HCT116 (cell line): ENCODE measurements around the gene LGI2. TPM values are rescaled to one million over a fixed set of nuclear protein-coding genes. Genes with fewer than 3 reads are reported as not detected.

Experiments
- ATAC-seq: fragments of 200-7000 bp; cut with Tn5 transposase; 2 replicates; pipeline ENCODE4 v1.9.1; 2020; ENCODE audit warnings: mild to moderate bottlenecking, moderate library complexity
- BruUV-seq: library from RNA; stranded (reverse); fragments of 400-500 nt; replicated peaks from 2 replicates; lab custom pipeline; 2021; lab: Mats Ljungman, UMichigan
- CTCF ChIA-PET: fragments of 300-600 bp; sonication (Branson Sonifier 250); formaldehyde crosslinking; loops from one replicate; lab custom pipeline; 2021; ENCODE audit warnings: antibody characterized with exemption; lab: Charles Lee
- POLR2A ChIA-PET: fragments of 300-600, 350-600 bp; sonication (Branson Sonifier 250); formaldehyde crosslinking; loops from one replicate; lab custom pipeline; 2021; ENCODE audit warnings: antibody characterized with exemption; lab: Charles Lee
- RAD21 ChIA-PET, 2 experiments: fragments of 300-600 bp; sonication (Branson Sonifier 250); formaldehyde crosslinking; loops; one replicate each; lab custom pipeline; 2023; ENCODE audit warnings: low total read pairs in 2 of 2; ENCODE audit not compliant: uncharacterized antibody in 2 of 2, unreplicated experiment in 2 of 2, low non-redundant PET in 1 of 2; lab: Charles Lee
- DNase-seq: peaks from one replicate; pipeline ENCODE4 v3.0.0-alpha.2; 2010; ENCODE audit warnings: low read depth, low spot score
- H2AFZ ChIP-seq: fragments of 200-600 bp; shearing (Covaris generic), sonication (generic); 2 replicates; pipeline ENCODE4 v1.6.1; 2017; ENCODE audit warnings: low read depth, mixed run types, mixed read lengths, antibody characterized with exemption, low read length; ENCODE audit not compliant: poor library complexity, severe bottlenecking
- H3K27ac ChIP-seq: 2 replicates; pipeline ENCODE4 v1.5.1; 2012; ENCODE audit warnings: low read depth, low read length
- H3K27me3 ChIP-seq: fragments of 200-600 bp; sonication (generic); 2 replicates; pipeline ENCODE4 v1.6.1; 2016; ENCODE audit warnings: mixed run types, low read length, mixed read lengths; ENCODE audit not compliant: insufficient read depth
- H3K36me3 ChIP-seq, 2 experiments: fragments of 200-500 bp in 1 of 2; fragments of 200-600 bp in 1 of 2; sonication (Bioruptor generic) in 1 of 2; sonication (generic) in 1 of 2; 2 replicates each; pipeline versions ENCODE4 v1.5.1 to v1.6.1; 2014 to 2016; ENCODE audit warnings: low read length in 2 of 2, inconsistent platforms in 1 of 2, mixed read lengths in 1 of 2, mixed run types in 1 of 2; ENCODE audit not compliant: insufficient read depth in 2 of 2, control insufficient read depth in 1 of 2
- H3K4me1 ChIP-seq, 2 experiments: fragments of 200-600 bp in 1 of 2; sonication (generic) in 1 of 2; 2 replicates each; pipeline versions ENCODE4 v1.5.1 to v1.6.1; 2012 to 2017; ENCODE audit warnings: low read length in 2 of 2, inconsistent platforms in 1 of 2, mild to moderate bottlenecking in 1 of 2, mixed read lengths in 1 of 2, mixed run types in 1 of 2, moderate library complexity in 1 of 2; ENCODE audit not compliant: insufficient read depth in 2 of 2, control insufficient read depth in 1 of 2
- H3K4me2 ChIP-seq: fragments of 200-600 bp; sonication (generic); 2 replicates; pipeline ENCODE4 v1.6.1; 2017; ENCODE audit warnings: mixed run types, low read length, mixed read lengths
- H3K4me3 ChIP-seq, 2 experiments: fragments of 200-600 bp in 1 of 2; sonication (generic) in 1 of 2; replicated peaks in 1 of 2; 2 replicates each; pipeline ENCODE4 v1.5.1; 2011 to 2016; ENCODE audit warnings: low read length in 2 of 2, control low read depth in 1 of 2, low read depth in 1 of 2, mild to moderate bottlenecking in 1 of 2, mixed read lengths in 1 of 2, mixed run types in 1 of 2
- H3K79me2 ChIP-seq: fragments of 200-600 bp; sonication (generic); 2 replicates; pipeline ENCODE4 v1.6.1; 2017; ENCODE audit warnings: mild to moderate bottlenecking, mixed run types, low read length, moderate library complexity, mixed read lengths; ENCODE audit not compliant: insufficient read depth
- H3K9ac ChIP-seq: fragments of 200-600 bp; sonication (generic); 2 replicates; pipeline ENCODE4 v1.6.1; 2016; ENCODE audit warnings: low read length, mixed read lengths
- H3K9me2 ChIP-seq: fragments of 200-600 bp; sonication (generic), shearing (Covaris generic); 2 replicates; pipeline ENCODE4 v1.6.1; 2017; ENCODE audit warnings: mixed run types, mild to moderate bottlenecking, moderate library complexity; ENCODE audit not compliant: insufficient read depth
- H3K9me3 ChIP-seq, 2 experiments: fragments of 200-500 bp in 1 of 2; fragments of 200-600 bp in 1 of 2; sonication (Bioruptor generic) in 1 of 2; sonication (generic) in 1 of 2; 2 replicates each; pipeline ENCODE4 v1.6.1; 2014 to 2017; ENCODE audit warnings: low read length in 2 of 2, mixed read lengths in 2 of 2, inconsistent platforms in 1 of 2, low read depth in 1 of 2, mild to moderate bottlenecking in 1 of 2, mixed run types in 1 of 2, moderate library complexity in 1 of 2; ENCODE audit not compliant: control insufficient read depth in 1 of 2, insufficient read depth in 1 of 2
- H4K20me1 ChIP-seq: fragments of 200-600 bp; sonication (generic), shearing (Covaris generic); 2 replicates; pipeline ENCODE4 v1.6.1; 2017; ENCODE audit warnings: mixed run types, mild to moderate bottlenecking, moderate library complexity; ENCODE audit not compliant: insufficient read depth
- CTCF ChIP-seq, 3 experiments: fragments of 200-600 bp in 1 of 3; sonication (generic) in 1 of 3; IDR thresholded peaks in 2 of 3; conservative IDR thresholded peaks in 1 of 3; 2 replicates each; pipeline ENCODE4 v1.5.1; 2012 to 2017; ENCODE audit warnings: low read depth in 2 of 3, low read length in 2 of 3, antibody characterized with exemption in 1 of 3, borderline replicate concordance in 1 of 3, control low read depth in 1 of 3, mild to moderate bottlenecking in 1 of 3, mixed read lengths in 1 of 3, mixed run types in 1 of 3, moderate library complexity in 1 of 3; ENCODE audit not compliant: insufficient read depth in 1 of 3
- JUND ChIP-seq: IDR thresholded peaks from 2 replicates; pipeline ENCODE4 v1.6.1; 2012
- MAX ChIP-seq: IDR thresholded peaks from 2 replicates; pipeline ENCODE4 v1.6.1; 2012
- POLR2AphosphoS5 ChIP-seq: IDR thresholded peaks from 2 replicates; pipeline ENCODE4 v1.6.1; 2011; ENCODE audit warnings: mild to moderate bottlenecking, low read depth, low read length, moderate library complexity
- SRF ChIP-seq: IDR thresholded peaks from 2 replicates; pipeline ENCODE4 v1.6.1; 2012; ENCODE audit warnings: low read depth
- ZNF274 ChIP-seq: fragments of 200-500 bp; sonication (Bioruptor generic); IDR thresholded peaks from 2 replicates; pipeline ENCODE4 v1.6.1; 2014; ENCODE audit warnings: mild to moderate bottlenecking, low read depth, low read length, inconsistent platforms
- intact Hi-C: fragments of 100-400 bp; cut with micrococcal nuclease; formaldehyde crosslinking; loops from 2 replicates; pipeline ENCODE4 v1.10.0; 2022
- total RNA-seq: library from RNA; stranded (reverse); gene quantifications from one replicate; pipeline ENCODE4 v1.2.1, GENCODE V29; 2021; ENCODE audit not compliant: unreplicated experiment

LGI2 gene
- total RNA-seq, 1 experiment from 2014 or later, result not detected

DNA sequence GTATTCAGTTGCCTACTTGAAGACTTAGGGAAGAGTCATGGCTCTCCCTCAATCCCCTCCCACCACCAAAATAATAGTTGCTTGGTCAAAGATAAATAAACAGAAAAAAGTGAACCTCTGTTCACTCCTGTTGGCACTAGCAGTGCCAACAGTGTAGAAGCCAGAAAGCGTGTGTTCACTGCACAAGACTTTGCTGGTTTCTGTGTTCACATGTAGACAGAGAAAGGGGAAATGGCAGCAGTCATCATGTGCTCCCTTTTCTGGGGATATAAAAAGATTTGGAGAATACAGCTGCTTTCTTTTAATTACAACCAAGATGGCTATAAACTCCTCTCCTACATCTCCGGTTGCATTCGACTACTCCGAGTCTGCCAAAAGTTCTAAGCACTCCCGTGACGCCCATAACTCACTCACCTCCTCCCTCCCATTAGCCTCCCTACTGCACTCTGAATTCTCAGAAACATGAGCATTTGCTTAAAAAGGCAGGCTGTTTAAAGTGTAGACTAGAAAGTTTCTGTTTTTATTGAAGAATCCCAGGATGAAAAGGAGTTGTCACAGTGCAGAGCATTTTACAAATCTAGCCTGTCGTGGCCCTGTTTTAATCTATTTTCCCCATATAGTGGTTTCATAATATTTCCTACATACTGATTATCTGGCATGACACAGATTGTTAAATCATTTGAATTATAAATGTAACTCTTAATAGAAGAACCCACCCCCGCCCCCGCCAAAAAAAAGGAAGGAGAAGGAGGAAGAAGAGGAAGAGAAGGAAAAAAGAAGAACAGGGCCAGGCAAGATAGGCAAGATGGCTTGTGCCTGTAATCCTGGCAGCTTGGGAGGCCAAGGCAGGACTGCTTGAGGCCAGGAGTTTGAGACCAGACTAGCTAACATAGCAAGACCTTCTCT, 16.7 kb downstream of the LGI2 start:
- RAD21 ChIA-PET, result no interaction called here
- DNase-seq (no peak), ATAC-seq (no peak)
- Histone ChIP-seq H3K79me2 (no peaks in the 10 kb centered on the region), H3K4me2 (no peak overlapping the region), H3K9ac (no peak overlapping the region), H3K36me3 (no peaks in the 10 kb centered on the region), H2AFZ (no peak overlapping the region), H3K4me3 (no peak overlapping the region), H3K27me3 (peaks cover 30% of the 10 kb centered on the region), H3K27ac (no peak overlapping the region), H3K4me1 (no peaks in the 10 kb centered on the region), H3K9me2 (no peaks in the 10 kb centered on the region), H4K20me1 (no peaks in the 10 kb centered on the region), H3K9me3 (no peaks in the 10 kb centered on the region)
- POLR2A ChIA-PET, result no interaction called here
- CTCF ChIA-PET, result no interaction called here
- BruUV-seq, result no TSS peak
- intact Hi-C loops, result no loop called here
- TF ChIP-seq MAX (no peak), POLR2AphosphoS5 (no peak), SRF (no peak), JUND (no peak), CTCF (IDR thresholded peaks at IDR 0.05 in 2 of 3, conservative IDR thresholded peaks at IDR 0.05 in 1 of 3; ENCODE audit: borderline replicate concordance in 1 of 3, insufficient read depth in 1 of 3, low read depth in 2 of 3, low read length in 2 of 3) (no peak), ZNF274 (no peak)
